Omental fat pad (tissue), 4 donors: ENCODE data around the gene RDH5. TPM values are rescaled to one million over a fixed set of nuclear protein-coding genes. Genes with fewer than 3 reads are reported as not detected.

Experiments used
- ATAC-seq: fragments of 150-250 bp; one replicate; pipeline ENCODE4 v1.9.1; 2016; ENCODE audit warnings: mild to moderate bottlenecking, moderate library complexity; ENCODE audit not compliant: low FRiP score
- DNase-seq: peaks from one replicate; pipeline ENCODE4 v3.0.0-alpha.2; 2019; ENCODE audit warnings: low spot score
- CTCF ChIP-seq, 3 donors: fragments of 450-650 bp; IDR thresholded peaks; one replicate each; pipeline ENCODE4 v1.5.1; 2016 to 2017; ENCODE audit warnings: antibody characterized with exemption in 3 of 3, mild to moderate bottlenecking in 3 of 3, moderate library complexity in 2 of 3
- total RNA-seq, 4 donors: library from RNA; depleted of rRNA; stranded (reverse); fragments of >200 nt; gene quantifications; one replicate each; pipeline ENCODE4 v1.1.0, GENCODE V29; 2016

The RDH5 gene
- total RNA-seq, 4 donors from 2014 or later: 77.4 to 119 (median 100) TPM

DNA sequence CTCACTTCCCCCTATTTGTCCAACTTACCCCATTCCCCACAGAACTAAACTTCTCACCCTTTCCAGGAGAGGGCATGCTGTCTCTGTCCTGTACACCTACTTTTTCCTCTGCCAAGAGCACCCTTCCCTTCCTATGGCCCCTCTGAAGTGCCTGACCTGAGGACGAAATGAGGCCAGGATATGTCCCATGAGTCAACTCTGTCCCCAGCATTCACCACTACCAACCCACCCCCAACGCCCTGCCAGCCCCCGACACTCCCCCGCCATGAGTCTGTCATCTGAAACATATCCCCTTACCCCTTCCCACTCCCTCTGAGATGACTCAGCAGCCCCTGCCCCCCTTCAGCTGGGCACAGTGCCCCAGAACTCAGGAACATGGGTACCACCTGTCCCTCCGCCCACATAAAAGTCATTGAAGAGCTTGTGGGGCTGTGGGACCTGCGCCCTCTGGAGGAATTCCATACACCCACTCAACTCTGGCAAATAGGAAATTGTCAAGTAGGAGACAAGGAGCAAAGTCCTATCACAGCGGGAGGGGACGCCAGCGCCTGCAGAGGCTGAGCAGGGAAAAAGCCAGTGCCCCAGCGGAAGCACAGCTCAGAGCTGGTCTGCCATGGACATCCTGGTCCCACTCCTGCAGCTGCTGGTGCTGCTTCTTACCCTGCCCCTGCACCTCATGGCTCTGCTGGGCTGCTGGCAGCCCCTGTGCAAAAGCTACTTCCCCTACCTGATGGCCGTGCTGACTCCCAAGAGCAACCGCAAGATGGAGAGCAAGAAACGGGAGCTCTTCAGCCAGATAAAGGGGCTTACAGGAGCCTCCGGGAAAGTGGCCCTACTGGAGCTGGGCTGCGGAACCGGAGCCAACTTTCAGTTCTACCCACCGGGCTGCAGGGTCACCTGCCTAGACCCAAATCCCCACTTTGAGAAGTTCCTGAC lies 38.8 kb upstream of the RDH5 start:
- ATAC-seq (peak; percentile 82), DNase-seq (no peak)
- no peak for TF ChIP-seq CTCF (IDR thresholded peaks at IDR 0.05)

GRCh38 chr12:55682087-55682796 lies 38.0 kb upstream of the RDH5 start:
- ATAC-seq (no peak), DNase-seq (no peak)
- TF ChIP-seq CTCF (IDR thresholded peaks at IDR 0.05): no peak

DNA sequence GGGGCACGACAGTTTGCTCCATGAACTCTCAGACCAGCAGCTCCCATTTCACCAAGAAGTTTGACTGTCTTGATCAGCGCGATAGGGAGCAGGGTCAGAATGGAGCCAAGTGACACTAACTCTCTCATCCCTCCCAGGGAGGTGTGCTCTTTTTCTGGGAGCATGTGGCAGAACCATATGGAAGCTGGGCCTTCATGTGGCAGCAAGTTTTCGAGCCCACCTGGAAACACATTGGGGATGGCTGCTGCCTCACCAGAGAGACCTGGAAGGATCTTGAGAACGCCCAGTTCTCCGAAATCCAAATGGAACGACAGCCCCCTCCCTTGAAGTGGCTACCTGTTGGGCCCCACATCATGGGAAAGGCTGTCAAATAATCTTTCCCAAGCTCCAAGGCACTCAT lies 36.5 kb upstream of the RDH5 start:
- no peak for TF ChIP-seq CTCF (IDR thresholded peaks at IDR 0.05)
- no peak for DNase-seq
- no peak for ATAC-seq

DNA sequence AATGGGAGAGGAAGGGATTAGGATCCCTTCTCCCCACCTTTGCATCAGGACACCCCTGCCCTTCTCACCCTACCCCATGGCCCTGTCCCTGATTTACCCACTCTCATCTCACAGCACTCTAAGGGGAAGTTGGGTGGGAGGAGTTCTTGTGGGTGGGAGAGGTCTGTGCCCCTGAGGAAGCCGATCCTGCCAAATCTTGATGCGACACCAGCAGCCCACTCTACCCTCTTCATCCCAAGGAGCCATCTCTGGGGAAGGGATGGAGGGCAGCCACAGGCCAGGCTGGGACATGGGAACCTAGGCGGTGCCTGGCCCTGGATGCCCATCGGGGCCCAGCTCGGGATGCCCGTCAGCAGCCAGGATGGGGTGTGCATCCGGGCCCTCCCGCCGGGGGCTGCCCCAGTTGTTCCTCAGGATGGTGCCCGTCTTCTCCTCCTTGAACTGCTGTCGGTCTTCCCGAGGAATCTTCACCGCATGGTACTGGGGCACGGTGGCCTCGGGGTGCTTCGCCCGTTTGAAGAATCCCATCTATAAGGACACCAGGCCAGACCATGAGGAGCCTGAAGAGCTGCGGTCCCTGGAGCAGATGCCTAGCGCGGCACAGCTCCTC lies 35.3 kb upstream of the RDH5 start:
- ATAC-seq (no peak), DNase-seq (no peak)
- TF ChIP-seq CTCF (IDR thresholded peaks at IDR 0.05): no peak

GRCh38 chr12:55685671-55686070 lies 34.5 kb upstream of the RDH5 start:
- no peak for ATAC-seq
- no peak for DNase-seq
- no peak for TF ChIP-seq CTCF (IDR thresholded peaks at IDR 0.05)

- DNase-seq: no peak
- no peak for TF ChIP-seq CTCF (IDR thresholded peaks at IDR 0.05)
- no peak for ATAC-seq
Observed at GRCh38 chr12:55686366-55687010, 33.7 kb upstream of the RDH5 start.
